Measurements from ENCODE around the gene TEX13D.
A peak's percentile ranks its signal among the peaks of the same experiment; 100 is the strongest.

Gene TEX13D

DNA sequence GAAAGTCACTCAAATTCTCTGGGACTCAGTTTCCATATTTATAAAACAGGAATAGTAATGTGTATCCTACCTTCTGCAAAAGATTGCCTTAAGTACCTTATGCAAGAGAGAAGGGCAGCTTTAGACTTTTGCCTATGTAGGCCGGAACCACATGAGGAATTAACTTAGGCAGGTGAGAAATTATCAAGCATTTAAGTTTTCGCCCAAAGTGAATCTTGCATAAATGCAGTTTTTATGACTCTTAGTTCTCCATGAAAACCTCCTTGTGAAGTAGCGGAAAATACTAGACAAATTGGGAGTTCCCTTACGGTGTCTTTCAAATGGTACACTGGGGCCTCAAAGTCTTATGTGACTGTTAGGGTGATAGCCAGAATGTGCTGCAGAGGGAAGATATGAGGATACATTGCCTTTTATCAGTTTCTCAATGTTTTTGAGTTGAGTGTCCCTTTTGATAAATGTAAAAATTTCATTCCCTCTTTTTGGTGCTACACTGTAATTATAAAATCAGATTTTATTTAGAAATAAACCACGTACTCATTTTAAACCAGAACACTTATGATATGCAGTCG is 16.5 kb downstream of the TEX13D start:
- DNase-seq, result no peak

GRCh38 chrX:124354648-124355047 is 22.2 kb downstream of the TEX13D start:
- no peak for DNase-seq

- no peak for DNase-seq
These were observed 26.4 kb downstream of the TEX13D start for GRCh38 chrX:124358800-124359383.

DNA sequence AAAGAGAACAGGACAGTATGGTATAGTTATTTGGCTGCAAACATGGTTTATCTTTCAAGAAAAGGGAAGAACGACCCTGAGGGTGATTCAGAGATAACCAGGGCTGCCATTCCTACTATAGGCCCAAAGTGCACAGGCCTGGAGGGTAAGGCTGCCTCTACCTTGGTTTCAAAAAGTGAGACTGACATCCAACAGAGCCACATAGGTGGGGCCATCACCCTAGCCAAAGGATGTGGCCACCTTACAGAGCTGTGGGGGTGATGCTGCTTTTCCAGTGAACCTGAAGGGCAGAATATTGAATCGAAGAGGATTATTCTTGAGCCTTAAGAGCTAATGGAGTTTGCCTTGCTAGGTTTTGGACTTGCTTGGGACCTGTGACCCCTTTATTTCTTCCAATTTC is 29.6 kb downstream of the TEX13D start:
- no peak for DNase-seq

DNA sequence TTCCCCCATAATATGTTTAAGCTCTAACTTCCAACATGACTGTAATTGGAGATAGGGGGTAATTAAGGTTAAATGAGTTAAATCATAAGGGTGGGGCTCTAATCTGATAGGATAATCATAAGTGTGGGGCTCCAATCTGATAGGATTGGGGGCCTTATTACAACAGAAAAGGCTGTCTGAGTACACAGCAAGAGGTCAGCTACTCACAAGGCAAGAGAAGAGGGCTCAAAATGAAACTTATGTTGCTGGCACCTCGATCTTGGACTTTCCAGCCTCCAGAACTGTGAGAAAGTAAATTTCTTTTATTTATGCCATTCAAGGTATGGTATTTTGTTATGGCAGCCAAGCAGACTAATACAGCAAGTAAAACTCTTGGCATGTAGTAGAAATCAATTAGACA is 30.3 kb downstream of the TEX13D start:
- no peak for DNase-seq

- no peak for DNase-seq
These were observed 37.3 kb downstream of the TEX13D start for GRCh38 chrX:124369722-124370121.

DNA sequence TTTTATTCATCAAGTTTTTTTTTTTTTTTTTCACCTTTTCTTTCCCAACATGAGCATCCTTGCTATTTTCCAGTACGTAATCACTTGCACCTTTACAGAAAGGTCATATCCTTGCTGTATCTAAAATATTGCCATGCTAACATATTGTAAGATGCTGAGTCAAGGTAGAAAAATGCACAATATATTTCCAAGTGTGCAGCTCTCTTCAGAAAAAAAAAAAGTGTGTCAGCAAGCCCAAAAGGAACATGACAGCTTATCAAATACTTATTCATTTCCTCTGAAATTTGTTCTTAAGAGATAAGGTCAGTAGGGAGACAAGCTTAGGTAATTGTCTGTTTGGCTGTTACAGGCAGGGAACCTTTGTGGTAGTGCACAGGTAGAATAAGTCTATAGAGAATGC is 40.9 kb downstream of the TEX13D start:
- no peak for DNase-seq

GRCh38 chrX:124378643-124379042 is 46.2 kb downstream of the TEX13D start:
- DNase-seq, result peak in 1 of 3 donors; percentile 1

DNA sequence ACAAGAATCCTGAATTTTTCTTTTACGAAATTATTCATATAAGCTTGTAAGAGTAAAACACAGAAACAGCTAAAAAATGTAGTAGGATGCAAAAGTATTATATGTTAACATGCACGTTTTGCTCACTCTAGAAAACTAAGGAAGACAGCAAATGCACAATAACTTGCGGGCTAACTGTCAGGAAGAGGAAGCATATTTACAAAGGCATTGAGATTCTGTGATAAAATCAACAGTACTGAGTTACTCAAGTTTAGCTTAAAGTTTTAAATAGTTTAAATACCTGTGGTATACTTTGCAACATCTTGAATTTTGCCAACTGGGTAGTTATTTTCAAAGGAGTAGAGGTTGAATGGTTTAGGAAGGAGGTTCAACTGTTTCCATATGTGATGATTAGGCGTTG is 50.9 kb downstream of the TEX13D start:
- DNase-seq, result no peak

GRCh38 chrX:124386401-124386800 is 53.9 kb downstream of the TEX13D start:
- DNase-seq, result no peak
